ENCODE data around the gene SMOC1.
A peak's percentile ranks its signal among the peaks of the same experiment; 100 is the strongest.

The SMOC1 gene

DNA sequence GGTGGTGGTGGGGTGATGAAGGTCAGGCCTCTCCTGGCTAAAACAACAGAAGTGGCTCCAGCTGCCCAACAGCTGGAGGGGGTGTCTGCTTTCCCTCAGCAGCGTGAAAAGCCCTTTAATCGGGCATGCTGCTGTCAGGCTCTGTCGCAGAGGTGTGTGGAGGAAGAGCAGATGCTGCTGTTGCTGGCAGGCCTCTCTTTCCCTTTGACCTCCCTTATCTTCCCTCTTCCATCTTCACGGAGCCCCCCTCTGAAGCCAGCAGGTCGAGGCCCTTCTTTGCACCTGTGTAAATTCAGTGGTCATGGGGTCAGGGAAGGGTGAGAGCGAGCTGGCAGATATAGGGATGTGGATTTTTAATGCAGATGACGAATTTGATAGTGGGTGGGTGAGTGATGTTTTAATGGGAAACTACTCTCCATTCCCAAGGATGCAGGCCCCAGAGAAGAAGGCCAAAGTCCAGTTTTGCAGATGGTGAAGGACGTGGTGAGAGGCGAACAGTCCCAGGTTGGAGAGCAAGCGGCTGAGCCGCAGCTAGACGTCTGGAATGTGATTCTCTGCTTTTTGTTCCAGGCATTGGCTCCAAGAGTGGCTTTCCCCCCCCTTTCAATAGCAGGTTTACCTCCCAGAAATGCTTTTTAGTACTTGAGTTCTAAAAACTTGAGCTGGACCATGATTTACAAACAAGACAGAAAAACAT, 64.0 kb downstream of the SMOC1 start:
- peak; percentile 30 for DNase-seq

DNA sequence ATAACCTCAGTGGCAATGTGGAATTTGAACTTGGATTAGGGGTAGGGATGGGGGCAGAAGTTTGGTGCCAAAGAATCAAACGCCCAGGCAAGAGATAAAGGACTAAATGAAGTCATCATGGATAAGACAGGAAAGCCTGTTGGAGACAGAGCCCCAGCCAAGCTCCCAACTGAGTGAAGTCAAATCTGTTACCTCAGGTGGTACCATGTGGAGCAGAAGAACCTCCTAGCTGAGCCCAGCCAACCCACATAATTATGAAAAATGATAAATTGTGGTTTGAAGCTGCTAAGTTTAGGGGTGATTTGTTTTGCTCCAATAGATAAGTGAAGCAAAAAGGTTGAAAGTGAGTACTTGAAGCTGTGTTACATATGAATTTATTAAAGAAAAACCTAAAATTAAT, 66.1 kb downstream of the SMOC1 start:
- DNase-seq: no peak

DNA sequence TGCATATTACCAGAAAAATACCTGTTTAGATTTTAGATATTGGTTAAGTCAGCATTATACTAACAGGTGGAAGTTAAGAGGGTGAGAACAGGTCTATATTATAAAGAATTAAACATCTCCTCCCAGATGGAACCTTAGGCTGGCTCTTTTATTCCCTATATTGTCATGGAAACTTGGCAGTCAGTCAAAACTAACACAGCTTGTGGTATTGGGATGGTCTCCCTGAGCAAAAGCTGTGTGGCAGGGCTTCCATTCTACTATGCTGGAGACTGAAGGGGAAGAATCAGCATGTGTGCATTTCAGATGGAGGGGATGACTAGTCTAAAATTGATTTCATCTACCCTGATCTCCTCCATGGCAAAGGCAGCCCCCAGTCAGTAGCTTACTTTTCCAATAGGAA, 66.7 kb downstream of the SMOC1 start:
- DNase-seq: no peak

DNA sequence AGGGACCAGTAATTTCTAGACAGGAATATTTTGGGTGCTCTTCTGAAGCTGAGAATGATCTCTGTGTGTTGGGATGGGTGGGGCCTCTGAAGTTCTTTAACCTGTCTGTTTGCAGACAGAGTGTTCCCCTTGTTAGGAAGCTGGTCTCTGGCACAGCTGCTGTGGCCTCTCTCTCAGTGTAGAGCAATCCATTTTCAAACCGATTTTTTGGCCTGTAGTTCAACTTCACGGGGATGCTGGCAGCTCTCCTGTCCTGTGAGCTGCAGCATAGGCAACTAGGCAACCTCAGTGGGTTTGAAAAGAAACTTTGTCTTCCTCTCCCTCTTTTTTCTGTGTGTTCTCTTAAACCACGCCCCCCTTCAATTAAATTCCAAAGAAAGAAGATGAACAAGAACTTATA, 69.1 kb downstream of the SMOC1 start:
- no peak for DNase-seq

DNA sequence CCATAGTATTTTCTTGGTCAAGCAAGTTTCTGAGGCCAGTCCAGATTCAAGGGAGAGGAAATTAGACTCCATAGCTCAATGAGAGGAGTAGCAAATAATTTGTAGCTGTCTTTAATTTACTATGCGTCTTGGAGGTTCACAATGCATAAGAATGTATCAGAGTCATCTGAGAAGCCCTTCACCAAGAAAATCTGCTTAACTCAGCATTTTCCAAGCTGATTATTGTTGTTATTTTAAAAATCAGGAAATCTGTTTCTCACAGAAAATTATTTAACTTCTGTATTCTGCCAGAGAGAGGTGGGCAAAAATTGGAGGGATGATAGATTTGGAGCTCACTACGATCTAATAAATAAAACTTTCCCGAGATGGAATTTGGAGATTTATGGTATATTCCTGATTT, 72.0 kb downstream of the SMOC1 start:
- no peak for DNase-seq

DNA sequence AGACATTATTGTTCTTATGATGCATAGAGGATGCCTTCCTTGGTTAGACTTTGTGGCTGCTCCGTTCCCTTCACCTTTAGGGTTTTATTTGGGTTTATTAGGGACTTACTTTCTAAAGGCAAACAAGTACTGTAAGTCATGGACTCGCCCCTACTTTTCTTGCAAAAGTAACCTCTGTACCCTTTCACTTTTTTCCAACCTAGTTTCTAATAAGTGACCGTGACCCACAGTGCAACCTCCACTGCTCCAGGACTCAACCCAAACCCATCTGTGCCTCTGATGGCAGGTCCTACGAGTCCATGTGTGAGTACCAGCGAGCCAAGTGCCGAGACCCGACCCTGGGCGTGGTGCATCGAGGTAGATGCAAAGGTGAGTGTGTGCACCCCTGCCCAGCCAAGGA, 72.7 kb downstream of the SMOC1 start:
- no peak for DNase-seq

DNA sequence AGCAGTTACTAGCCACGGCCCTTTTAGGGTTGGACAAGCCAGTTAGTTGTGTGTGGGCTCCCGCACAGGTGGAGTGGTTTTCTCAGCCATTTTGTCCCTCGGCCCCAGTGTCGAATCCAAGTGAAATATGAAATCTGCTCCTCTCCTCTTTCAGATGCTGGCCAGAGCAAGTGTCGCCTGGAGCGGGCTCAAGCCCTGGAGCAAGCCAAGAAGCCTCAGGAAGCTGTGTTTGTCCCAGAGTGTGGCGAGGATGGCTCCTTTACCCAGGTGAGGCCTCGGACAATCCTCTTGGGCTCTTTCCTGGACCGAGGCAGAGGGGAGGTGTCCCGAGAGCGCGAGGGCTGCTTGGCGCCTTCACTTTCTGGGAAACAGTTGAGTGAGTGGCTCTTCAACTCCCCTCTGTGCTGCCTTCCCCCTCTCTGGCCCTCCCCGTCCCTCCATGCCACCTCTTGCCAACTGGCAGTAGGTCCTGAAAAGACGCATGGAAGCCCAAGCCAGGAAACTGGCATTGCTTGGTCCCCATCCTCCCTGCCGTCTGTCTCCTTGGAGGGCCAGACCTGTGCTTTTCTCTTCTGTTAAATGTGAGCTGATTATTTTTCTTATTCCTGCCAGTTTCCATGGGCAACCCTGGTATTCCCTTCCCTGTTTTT, 74.2 kb downstream of the SMOC1 start:
- DNase-seq: no peak

DNA sequence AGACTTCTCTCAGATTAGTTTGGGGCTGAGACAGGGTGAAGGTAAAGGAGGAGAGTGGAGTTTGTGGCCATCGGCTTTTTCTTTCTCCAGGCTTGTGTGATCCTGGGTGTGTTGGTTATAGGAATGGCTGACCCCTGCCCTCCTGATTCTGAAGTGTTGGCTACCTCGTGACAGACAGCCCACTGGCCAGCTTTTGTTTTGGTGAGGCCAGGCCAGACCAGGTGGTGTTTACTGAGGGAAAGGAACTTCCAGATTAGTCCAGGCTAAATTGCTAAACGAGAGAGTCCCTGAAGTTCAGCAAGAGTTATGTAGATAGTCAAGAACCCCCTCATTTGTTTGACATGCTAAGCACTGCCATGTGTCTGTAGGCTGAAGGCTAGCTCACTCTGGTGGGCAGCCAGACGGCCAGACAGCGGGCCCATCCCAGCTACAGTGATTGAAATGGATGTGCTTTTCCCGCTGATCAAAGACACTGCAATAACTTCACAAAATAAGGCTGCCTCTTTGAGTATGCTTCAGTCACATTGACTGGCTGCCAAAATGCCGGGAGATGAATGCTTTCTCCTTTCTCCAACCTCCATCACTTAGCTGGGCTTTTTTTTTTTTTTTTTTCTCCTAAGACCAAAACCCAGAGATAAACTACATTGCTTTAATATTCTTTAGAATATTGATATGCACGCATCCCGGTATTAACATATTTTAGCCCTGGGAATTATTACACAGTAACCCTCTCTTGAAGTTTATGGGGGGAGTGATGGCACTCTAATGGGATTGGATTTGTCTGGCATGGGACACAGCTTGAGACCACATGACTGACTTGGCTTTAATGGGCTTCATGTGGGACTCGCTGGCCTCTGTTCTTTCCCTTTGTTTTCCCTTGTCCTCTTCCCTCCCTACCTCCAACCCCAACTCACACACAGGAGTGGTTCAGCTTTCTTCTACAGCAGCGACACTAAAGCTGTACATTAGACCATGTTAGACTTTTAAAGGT, 76.9 kb downstream of the SMOC1 start:
- no peak for DNase-seq

DNA sequence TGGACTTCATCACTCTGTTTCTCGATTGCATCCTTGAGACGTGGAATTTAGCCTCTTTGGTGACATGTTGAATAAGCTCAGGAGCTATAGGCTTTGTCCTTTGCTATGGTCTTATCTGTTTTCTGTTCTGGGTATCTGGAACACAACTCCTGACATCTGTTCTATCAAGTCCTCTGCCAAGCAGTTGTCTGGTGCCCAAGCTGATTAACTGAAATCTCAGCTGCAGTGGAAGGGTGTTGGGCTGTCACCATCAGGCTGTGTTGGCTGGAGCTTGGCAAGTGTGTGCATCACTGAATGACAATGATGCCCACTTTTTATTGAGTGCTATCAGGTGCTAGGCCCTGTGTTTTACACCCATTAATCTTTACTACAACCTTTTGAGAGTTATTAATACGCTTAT, 77.8 kb downstream of the SMOC1 start:
- DNase-seq: no peak

DNA sequence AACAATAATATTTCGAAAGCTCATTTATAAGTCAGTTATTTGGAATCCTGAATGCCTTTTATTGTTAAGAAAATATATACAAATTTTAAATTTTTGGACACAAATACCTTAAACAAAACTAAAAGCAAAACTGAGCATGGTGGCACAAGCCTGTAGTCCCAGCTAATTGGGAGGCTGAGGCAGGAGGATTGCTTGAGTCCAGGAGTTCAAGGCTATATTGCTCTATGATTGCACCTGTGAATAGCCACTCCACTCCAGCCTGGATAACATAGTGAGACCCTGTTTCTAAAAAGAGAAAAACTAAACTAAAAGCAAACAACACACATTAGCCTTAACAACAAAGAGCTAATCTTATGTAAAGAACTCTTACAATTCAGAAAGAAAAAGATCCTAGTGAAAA, 78.8 kb downstream of the SMOC1 start:
- DNase-seq: no peak

DNA sequence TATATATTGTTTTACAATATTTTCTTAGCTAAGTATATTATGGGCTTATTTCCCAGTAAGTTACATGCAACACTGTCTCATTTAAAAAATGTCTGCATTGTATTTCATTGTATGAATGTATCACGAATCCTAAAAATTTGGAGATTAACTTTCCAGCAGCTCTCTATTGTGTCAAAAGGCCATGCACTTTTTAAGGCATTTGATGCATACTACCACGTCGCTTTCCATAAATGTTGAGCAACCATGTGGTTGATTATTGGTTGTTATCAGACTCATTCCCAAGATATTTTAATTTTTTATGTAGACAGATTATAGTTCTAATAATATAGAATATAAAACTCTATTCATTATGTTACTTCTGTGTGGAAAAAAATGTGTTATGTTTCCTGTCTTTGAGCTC, 79.9 kb downstream of the SMOC1 start:
- no peak for DNase-seq

DNA sequence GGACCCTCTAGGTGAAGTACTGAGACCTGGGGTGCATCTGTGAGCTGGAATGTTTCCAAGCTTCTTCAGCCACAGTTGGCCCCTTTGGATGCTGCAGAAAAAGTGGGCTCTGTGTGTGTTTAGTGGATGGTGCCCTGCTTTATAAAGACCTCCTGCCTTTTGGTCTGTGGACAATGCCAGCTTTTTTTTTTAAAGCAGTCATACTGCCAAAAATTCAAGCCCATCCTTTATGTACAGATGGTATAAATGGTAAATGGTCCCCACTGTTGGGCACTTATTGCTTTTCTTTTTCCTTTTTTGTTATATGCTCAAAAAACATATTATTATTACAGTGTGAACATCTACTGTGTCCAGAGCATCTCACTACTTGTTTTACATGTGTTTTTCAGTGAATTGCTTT, 81.1 kb downstream of the SMOC1 start:
- DNase-seq: no peak

DNA sequence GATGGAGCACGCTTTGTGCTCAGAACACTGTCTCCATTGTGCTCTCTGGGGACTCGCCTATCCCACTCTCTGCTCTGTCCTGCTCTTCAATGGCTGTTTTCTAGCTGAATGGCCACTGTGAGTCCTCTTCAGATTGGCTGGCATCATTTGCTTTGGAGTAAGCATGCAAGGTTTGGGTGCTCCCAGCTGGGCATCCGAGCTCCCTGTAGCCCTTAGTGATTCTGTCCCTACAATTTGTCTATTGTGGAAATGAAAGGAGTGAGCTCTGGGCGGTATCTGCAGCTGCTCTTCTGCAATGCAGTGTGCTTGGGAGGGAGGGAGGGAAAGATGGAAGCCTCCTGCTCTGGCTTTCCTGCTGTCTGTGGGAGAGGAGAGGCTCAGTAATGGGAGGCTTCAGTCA, 84.8 kb downstream of the SMOC1 start:
- no peak for DNase-seq

DNA sequence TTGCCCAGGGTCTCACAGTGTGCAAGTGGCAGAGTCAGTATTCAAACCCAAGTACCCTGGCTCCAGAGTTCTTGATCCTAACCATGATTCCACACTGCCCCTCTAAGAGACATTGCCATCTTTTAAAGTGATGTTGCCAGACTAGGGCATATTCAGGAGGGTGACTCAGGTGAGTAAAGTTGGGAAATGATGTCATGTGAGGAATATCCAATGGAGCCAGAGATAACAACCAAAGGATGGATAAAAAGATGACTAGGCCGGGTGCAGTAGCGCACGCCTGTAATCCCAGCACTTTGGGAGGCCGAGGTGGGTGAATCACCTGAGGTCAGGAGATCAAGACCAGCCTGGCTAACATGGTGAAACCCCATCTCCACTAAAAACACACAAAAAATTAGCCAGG, 85.6 kb downstream of the SMOC1 start:
- DNase-seq: no peak

DNA sequence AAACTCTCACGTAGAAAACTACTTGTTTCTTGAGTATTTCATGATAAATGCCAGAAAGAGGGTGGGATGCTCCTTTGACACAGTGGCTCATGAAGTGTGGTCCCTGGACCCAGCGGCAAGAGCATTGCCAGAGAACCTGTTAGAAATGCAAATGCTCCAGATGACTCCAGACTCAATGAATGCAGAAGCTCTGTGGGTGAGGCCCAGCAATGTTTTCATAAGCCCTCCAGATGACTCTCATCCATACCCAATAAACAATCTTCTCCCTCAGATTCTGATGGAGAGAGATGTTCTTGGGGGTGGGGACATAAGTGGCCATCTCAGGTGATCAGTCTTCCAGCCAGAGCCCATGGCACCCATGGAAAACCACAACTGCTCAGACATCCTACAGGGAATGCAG, 88.9 kb downstream of the SMOC1 start:
- DNase-seq: no peak

DNA sequence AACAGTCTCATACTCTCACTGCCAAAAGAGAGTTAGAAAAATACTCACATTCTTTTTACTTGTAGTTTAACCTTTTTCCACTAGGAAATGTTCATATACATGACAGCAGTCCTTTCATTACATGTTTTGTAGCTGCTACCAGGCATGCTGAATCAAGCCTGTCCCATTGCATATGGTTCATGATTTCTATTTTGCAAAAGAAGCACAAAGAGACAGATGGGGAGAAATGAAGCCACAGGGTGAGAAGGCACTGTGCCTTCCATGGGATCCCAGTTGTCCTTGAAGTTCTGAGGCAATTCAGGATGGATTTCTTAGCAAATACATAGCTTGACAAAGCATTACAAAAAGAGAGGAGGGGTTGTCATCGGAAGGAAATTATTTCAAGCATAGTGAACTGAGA, 89.5 kb downstream of the SMOC1 start:
- no peak for DNase-seq

DNA sequence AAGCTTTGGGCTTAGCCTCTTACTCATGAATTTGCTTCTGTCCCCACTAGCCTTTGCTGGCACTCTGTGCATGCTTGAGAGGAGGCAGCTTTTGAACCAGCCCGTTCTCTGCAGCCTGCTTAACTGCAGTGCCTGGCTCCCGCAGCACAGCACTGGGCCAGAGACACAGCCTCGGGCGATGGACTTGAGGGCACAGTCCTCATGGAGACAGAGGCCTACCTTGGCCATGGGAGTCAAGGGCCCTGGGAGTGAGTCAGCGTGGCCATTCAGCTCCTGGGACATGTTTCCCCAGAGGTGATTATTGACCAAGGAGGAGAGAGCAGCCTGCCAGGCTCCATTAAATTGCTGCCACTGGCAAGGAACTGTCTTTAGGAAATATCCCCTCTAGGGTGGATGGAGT, 93.5 kb downstream of the SMOC1 start:
- DNase-seq: no peak

DNA sequence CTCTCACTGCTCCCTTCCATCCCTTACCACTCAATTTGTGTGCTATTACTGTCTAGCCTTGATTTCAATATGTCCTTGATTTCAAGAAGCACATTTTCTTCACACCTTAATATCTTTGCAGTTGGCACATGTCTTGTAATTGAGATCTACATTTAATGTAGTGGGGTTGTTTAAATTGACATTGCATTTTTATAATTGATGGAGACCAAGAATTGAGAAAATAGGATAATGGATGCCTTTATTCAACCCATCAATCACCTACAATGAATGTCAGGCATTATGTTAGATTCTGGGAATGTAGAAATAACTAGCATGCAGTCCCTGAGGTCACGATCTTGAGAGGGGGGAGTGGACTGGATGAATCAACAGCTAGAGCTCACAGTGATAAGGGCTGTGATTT, 94.6 kb downstream of the SMOC1 start:
- no peak for DNase-seq

DNA sequence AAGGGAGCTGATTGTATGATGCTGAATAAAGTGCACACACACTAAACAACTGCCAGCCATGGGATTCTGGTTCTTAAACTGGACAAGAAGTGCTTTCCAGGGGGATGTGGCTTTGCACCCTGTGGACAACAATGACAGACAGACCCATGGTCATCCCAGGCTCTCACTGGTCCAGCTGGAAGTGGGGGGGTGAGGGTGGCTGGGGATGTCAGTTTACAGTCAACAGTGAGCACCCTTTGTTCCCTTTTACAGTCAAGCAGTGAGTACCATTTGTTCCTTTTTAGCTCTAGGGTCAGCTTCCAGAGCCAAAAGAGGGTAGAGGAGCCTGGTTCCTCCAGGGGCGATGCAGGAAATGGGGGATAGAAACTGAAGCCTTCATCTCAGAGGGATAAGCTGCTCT, 100.7 kb downstream of the SMOC1 start:
- DNase-seq: no peak

DNA sequence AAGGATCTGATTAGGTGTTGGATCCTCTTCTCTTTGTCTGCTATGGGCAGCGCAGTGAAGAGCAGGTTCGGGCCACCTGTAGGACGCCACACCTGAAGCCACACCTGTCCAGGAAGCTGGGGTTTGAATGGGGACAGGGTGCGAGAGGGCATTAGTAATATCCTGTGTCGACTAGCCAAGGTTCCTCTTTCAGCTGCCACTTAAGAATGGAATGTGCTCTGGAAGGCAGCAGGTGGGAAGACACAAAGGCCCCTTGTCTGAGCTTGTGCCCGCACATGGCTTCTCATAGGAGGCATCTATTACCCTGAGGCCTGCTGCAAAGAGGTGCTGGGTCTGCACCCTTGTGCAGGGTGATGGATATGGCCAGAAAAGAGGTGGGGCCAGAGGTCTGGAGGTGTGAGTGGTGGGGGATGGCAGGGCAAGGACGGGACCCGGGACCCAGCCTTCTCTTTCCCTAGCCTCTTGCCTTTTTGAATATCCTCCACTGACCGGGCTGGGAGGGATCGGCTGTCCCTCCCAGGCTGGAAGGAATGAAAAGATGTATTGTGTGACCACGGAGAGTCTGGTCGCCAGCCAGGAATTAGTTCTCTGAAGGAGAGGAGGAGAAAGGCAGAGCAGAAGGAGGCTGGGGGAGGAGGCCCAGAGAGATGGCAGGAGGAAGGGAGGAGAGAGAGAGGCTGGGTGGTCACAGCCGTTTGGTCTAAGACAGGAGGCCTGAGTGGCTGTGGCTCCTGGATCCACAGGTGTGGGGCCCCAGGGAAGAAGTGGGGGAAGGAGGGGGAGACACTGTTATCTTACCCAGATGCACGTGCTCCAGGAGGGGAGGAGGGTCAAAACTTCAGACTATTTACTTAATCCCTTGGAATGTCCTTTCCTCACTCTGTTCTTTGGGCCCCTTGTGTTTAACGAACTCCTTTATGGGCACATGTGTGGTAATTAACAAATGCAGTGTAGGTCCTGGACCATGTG, 101.5 kb downstream of the SMOC1 start:
- DNase-seq: no peak

DNA sequence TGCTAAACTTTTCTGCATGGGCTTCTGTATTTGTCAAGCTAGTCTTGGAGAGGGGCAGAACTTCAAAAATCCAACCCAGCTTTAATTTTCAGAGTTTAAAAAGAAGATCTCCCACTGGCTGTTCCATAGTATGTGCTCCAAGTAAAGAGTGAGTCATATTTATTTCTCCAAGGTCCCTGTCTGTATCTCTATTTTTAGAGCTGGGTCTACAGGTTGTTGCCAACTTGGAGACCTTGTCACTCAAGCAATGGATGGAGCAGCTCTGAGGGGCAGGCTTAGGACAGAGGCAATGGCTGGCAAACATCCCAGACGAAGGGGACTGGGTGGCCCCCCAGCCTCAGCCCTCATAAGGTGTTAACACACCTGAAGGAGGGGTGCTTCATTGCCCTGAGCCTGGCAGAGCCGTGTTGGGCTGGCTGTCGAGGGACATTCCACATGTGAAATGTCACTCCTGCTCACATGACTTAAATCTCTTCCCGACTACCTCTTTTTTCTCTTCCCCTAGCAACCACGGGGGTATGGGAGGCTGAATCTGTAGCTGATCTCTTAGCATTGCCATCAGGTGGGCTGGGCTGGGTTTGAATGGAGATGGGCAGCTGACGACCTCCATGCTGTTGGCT, 103.1 kb downstream of the SMOC1 start:
- no peak for DNase-seq

DNA sequence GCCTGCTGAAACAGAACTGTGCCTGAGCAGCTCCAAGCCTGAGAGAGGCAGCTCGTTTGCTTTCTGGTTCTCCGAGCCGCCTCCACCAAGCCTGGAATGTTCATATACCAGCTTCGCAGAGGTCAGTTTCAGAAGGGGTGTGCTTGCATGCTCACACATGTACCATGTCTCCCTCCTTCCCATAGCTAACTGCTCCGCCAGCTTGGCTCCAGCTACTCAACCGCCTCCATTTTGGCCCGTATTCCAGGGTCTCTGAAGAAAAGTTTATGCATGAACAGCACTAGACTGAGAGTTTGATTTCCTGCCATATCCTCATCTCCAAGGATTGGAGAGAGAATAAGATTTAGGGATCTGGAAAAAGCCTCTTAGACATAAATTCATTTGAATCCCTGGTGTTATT, 103.7 kb downstream of the SMOC1 start:
- no peak for DNase-seq

Data from eye (tissue), 1 donor.